ENCODE results near the gene GRID1. TPM values are rescaled to one million over a fixed set of nuclear protein-coding genes. Genes with fewer than 3 reads are reported as not detected.

GRID1 gene
- total and polyA plus RNA-seq, 7 experiments from 2014 or later: not detected

DNA sequence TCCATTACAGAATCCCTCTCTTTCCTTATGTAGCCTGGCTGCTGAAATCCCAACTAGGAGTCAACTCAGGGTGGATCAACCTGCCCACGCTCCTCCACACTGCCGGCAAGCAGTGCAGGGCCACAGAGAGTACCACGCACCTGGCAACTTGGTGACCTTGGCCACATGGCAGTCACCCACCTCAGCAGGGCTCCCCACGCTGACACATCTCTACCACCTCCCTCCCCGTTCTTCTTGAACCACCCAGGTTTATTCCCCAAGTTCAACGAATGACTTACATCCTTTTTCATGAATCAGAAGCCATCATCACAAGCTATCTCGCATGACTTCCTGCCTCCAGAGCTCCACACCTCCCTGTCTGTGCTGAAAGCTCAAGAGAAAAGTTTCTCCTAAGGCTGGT, 153.4 kb downstream of the GRID1 start:
- H3K9me3 Mint-ChIP-seq: no peaks in the 10 kb centered on the region
- H3K27ac ChIP-seq (ENCODE audit: low read depth, low read length): no peak overlapping the region
- ATAC-seq: no peak
- peaks cover 0 to 19% (median 6%) of the 10 kb centered on the region in 5 donors for H3K27me3 Mint-ChIP-seq
- H3K9me3 ChIP-seq (ENCODE audit: control insufficient read depth in 2 of 3, low read length in 3 of 3): no peaks in the 10 kb centered on the region
- no peaks in the 10 kb centered on the region for H3K27me3 ChIP-seq (ENCODE audit: control insufficient read depth in 2 of 2, insufficient read depth in 2 of 2, low read length in 2 of 2)
- CTCF ChIA-PET: no interaction called here
- no peaks in the 10 kb centered on the region for H3K4me1 ChIP-seq (ENCODE audit: control insufficient read depth in 2 of 2, insufficient read depth in 2 of 2, low read length in 2 of 2)
- H3K36me3 Mint-ChIP-seq: no peaks in the 10 kb centered on the region
- H3K36me3 ChIP-seq (ENCODE audit: control insufficient read depth in 2 of 3, insufficient read depth in 3 of 3, low read length in 3 of 3): no peaks in the 10 kb centered on the region
- POLR2A ChIA-PET: no interaction called here
- H3K4me3 Mint-ChIP-seq: no peak overlapping the region
- no peak for DNase-seq
- no peak overlapping the region for H3K4me3 ChIP-seq (ENCODE audit: low read length)
- no peaks in the 10 kb centered on the region for H3K4me1 Mint-ChIP-seq
- intact Hi-C loops (cut with micrococcal nuclease): no loop called here
- no peak overlapping the region for H3K27ac Mint-ChIP-seq

DNA sequence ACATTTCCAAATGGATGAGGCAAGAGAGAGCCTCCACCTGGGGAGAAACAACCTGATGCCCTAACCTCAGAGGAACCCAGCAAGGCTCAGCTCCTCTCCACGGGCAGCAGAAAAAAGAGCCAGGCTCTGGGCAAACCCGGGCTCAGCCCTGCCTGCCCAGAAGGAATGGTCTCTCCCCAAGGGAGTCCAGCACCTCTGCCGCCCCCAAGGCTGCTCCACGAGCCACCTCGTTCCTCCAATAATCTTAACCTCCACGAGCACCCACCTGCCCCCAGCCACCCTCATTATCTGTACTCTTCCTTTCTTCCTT, 154.2 kb downstream of the GRID1 start:
- intact Hi-C loops (cut with micrococcal nuclease): no loop called here
- Histone ChIP-seq H3K27ac (ENCODE audit: low read depth, low read length) (no peak overlapping the region), H3K27me3 (ENCODE audit: control insufficient read depth in 2 of 2, insufficient read depth in 2 of 2, low read length in 2 of 2) (no peaks in the 10 kb centered on the region), H3K4me3 (ENCODE audit: low read length) (no peak overlapping the region), H3K4me1 (ENCODE audit: control insufficient read depth in 2 of 2, insufficient read depth in 2 of 2, low read length in 2 of 2) (no peaks in the 10 kb centered on the region), H3K9me3 (ENCODE audit: control insufficient read depth in 2 of 3, low read length in 3 of 3) (no peaks in the 10 kb centered on the region), H3K36me3 (ENCODE audit: control insufficient read depth in 2 of 3, insufficient read depth in 3 of 3, low read length in 3 of 3) (no peaks in the 10 kb centered on the region)
- H3K36me3 Mint-ChIP-seq: no peaks in the 10 kb centered on the region
- peaks cover 0 to 19% (median 6%) of the 10 kb centered on the region in 5 donors for H3K27me3 Mint-ChIP-seq
- no peaks in the 10 kb centered on the region for H3K4me1 Mint-ChIP-seq
- CTCF ChIA-PET: no interaction called here
- no peaks in the 10 kb centered on the region for H3K9me3 Mint-ChIP-seq
- no peak overlapping the region for H3K27ac Mint-ChIP-seq
- ATAC-seq (no peak), DNase-seq (no peak)
- POLR2A ChIA-PET: no interaction called here
- no peak overlapping the region for H3K4me3 Mint-ChIP-seq

DNA sequence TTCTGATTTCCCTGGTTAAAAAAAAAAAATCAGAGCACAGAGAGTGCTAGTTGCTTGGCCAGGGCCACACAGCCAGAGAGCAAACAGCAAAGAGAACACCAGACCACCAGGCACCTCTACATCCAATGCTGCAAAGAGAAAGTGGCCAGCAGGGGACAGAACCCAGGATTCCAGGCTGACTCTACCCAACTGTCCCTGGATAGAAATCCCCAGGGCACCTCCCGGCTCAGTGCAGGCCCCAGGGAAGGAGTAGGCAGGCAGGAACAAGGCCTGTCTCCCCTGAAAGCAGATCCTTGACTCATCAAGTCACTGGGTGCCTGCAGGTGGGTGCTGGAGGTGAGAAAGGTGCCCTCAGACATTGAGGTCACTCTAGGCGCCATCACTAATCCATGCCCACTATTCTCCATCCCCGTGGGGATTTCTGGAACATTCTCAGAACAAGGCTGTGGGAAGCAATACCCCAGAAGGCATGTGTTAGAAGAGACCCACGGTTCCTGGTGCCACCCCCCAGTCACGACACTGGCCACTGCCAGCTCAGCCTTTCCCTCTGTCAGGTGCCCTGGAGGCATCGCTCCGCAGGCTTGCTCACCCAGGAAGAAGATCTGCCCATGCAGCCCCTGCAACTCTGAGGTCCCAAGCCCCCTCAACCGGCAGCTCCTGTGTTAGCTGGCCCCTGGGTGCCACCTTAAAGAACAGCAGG, 154.8 kb downstream of the GRID1 start:
- no peaks in the 10 kb centered on the region for H3K36me3 ChIP-seq (ENCODE audit: control insufficient read depth in 2 of 3, insufficient read depth in 3 of 3, low read length in 3 of 3)
- Mint-ChIP-seq H3K27me3 (peaks cover 0 to 19% (median 6%) of the 10 kb centered on the region in 5 donors), H3K36me3 (no peaks in the 10 kb centered on the region), H3K9me3 (no peaks in the 10 kb centered on the region), H3K27ac (no peak overlapping the region), H3K4me1 (no peaks in the 10 kb centered on the region), H3K4me3 (no peak overlapping the region)
- DNase-seq: no peak
- ChIA-PET POLR2A (no interaction called here), CTCF (no interaction called here)
- no peaks in the 10 kb centered on the region for H3K9me3 ChIP-seq (ENCODE audit: control insufficient read depth in 2 of 3, low read length in 3 of 3)
- no peak overlapping the region for H3K27ac ChIP-seq (ENCODE audit: low read depth, low read length)
- no peak overlapping the region for H3K4me3 ChIP-seq (ENCODE audit: low read length)
- H3K4me1 ChIP-seq (ENCODE audit: control insufficient read depth in 2 of 2, insufficient read depth in 2 of 2, low read length in 2 of 2): no peaks in the 10 kb centered on the region
- H3K27me3 ChIP-seq (ENCODE audit: control insufficient read depth in 2 of 2, insufficient read depth in 2 of 2, low read length in 2 of 2): no peaks in the 10 kb centered on the region
- ATAC-seq: no peak
- intact Hi-C loops (cut with micrococcal nuclease): no loop called here

DNA sequence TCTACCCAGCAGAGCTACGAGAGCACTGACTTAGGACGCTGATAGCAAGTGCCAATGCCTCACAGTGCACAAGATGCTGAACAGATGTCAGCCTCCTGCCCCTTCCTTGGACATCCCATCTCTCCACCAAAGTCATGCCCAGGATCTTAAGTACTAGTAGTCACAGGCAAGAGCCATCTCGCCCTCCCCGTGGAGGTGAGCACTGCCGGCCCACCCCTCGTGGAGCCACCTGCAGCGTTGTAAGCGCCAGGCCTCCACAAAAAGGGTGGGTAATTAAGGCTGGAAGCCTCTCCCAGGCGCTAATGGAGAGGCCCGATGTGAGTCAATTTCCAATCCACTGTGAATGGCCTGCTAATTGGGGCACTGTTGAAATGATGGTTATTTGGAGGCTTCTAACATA, 156.2 kb downstream of the GRID1 start:
- H3K27ac Mint-ChIP-seq: no peak overlapping the region
- H3K27me3 Mint-ChIP-seq: peaks cover 0 to 24% (median 4%) of the 10 kb centered on the region in 5 donors
- DNase-seq: no peak

DNA sequence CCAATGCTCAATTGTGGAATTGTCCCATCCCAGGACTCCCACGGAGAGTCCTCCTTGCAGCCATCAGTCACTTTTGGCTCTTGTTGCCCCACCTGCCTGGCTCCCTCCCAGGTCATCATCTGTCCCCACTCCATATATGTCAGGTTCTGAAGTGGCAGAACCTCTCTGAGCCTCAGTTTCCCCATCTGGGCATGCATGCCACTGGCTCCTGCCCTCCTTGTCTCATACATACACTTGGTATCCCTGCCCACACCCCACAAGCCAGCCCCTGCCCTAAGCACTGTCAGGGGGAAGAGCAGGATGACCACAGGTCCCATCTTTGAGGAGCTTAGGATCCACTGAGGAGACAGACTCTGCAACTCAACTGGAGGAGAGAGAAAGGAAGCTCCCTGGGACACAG, 156.9 kb downstream of the GRID1 start:
- H3K27me3 ChIP-seq (ENCODE audit: control insufficient read depth in 2 of 2, insufficient read depth in 2 of 2, low read length in 2 of 2): no peaks in the 10 kb centered on the region
- ChIA-PET CTCF (no interaction called here), POLR2A (no interaction called here)
- no peak overlapping the region for H3K27ac ChIP-seq (ENCODE audit: low read depth, low read length)
- Mint-ChIP-seq H3K4me1 (no peaks in the 10 kb centered on the region), H3K4me3 (no peak overlapping the region), H3K27ac (no peak overlapping the region), H3K27me3 (peaks cover 0 to 24% (median 4%) of the 10 kb centered on the region in 5 donors), H3K36me3 (no peaks in the 10 kb centered on the region), H3K9me3 (peaks cover 0 to 2% (median 0%) of the 10 kb centered on the region in 11 donors)
- no peaks in the 10 kb centered on the region for H3K4me1 ChIP-seq (ENCODE audit: control insufficient read depth in 2 of 2, insufficient read depth in 2 of 2, low read length in 2 of 2)
- no peaks in the 10 kb centered on the region for H3K9me3 ChIP-seq (ENCODE audit: control insufficient read depth in 2 of 3, low read length in 3 of 3)
- no peaks in the 10 kb centered on the region for H3K36me3 ChIP-seq (ENCODE audit: control insufficient read depth in 2 of 3, insufficient read depth in 3 of 3, low read length in 3 of 3)
- DNase-seq (no peak), ATAC-seq (no peak)
- H3K4me3 ChIP-seq (ENCODE audit: low read length): no peak overlapping the region
- intact Hi-C loops (cut with micrococcal nuclease): no loop called here

More for the DNA sequence above, 156.2 kb downstream of the GRID1 start:
- CTCF ChIA-PET: no interaction called here
- ATAC-seq: no peak
- Histone ChIP-seq H3K9me3 (ENCODE audit: control insufficient read depth in 2 of 3, low read length in 3 of 3) (no peaks in the 10 kb centered on the region), H3K4me3 (ENCODE audit: low read length) (no peak overlapping the region), H3K36me3 (ENCODE audit: control insufficient read depth in 2 of 3, insufficient read depth in 3 of 3, low read length in 3 of 3) (no peaks in the 10 kb centered on the region), H3K27ac (ENCODE audit: low read depth, low read length) (no peak overlapping the region), H3K27me3 (ENCODE audit: control insufficient read depth in 2 of 2, insufficient read depth in 2 of 2, low read length in 2 of 2) (no peaks in the 10 kb centered on the region), H3K4me1 (ENCODE audit: control insufficient read depth in 2 of 2, insufficient read depth in 2 of 2, low read length in 2 of 2) (no peaks in the 10 kb centered on the region)
- POLR2A ChIA-PET: no interaction called here
- no peaks in the 10 kb centered on the region for H3K36me3 Mint-ChIP-seq
- peaks cover 0 to 2% (median 0%) of the 10 kb centered on the region in 11 donors for H3K9me3 Mint-ChIP-seq
- H3K4me1 Mint-ChIP-seq: no peaks in the 10 kb centered on the region
- intact Hi-C loops (cut with micrococcal nuclease): no loop called here
- H3K4me3 Mint-ChIP-seq: no peak overlapping the region

DNA sequence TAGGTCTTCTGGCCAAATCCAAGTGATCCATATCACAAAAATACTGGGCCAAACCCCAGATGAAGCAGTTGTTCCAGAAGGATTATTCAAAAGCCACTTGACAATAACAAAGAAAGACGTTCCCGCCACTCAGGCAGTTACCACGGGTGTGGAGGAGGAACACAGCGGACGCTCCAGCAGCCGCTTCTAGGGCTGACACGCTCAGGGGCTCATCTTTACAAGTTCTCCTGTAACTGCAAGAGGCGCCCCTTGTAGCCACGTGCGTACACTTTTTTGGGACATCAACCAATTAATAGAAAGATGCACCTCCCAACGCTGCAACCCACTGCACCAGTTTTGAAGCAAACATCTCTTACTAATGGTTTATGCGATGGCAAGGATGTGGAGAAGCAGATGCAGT, 159.4 kb downstream of the GRID1 start:
- POLR2A ChIA-PET: no interaction called here
- CTCF ChIA-PET: no interaction called here
- H3K27ac ChIP-seq (ENCODE audit: low read depth, low read length): no peak overlapping the region
- H3K9me3 ChIP-seq (ENCODE audit: control insufficient read depth in 2 of 3, low read length in 3 of 3): no peaks in the 10 kb centered on the region
- no peaks in the 10 kb centered on the region for H3K36me3 Mint-ChIP-seq
- no peaks in the 10 kb centered on the region for H3K4me1 ChIP-seq (ENCODE audit: control insufficient read depth in 2 of 2, insufficient read depth in 2 of 2, low read length in 2 of 2)
- H3K27me3 ChIP-seq (ENCODE audit: control insufficient read depth in 2 of 2, insufficient read depth in 2 of 2, low read length in 2 of 2): no peaks in the 10 kb centered on the region
- ATAC-seq (no peak), DNase-seq (no peak)
- peaks cover 0 to 27% (median 6%) of the 10 kb centered on the region in 5 donors for H3K27me3 Mint-ChIP-seq
- no peak overlapping the region for H3K27ac Mint-ChIP-seq
- H3K36me3 ChIP-seq (ENCODE audit: control insufficient read depth in 2 of 3, insufficient read depth in 3 of 3, low read length in 3 of 3): no peaks in the 10 kb centered on the region
- H3K4me3 Mint-ChIP-seq: no peak overlapping the region
- no peak overlapping the region for H3K4me3 ChIP-seq (ENCODE audit: low read length)
- intact Hi-C loops (cut with micrococcal nuclease): no loop called here
- no peaks in the 10 kb centered on the region for H3K4me1 Mint-ChIP-seq
- peaks cover 0 to 2% (median 0%) of the 10 kb centered on the region in 11 donors for H3K9me3 Mint-ChIP-seq

DNA sequence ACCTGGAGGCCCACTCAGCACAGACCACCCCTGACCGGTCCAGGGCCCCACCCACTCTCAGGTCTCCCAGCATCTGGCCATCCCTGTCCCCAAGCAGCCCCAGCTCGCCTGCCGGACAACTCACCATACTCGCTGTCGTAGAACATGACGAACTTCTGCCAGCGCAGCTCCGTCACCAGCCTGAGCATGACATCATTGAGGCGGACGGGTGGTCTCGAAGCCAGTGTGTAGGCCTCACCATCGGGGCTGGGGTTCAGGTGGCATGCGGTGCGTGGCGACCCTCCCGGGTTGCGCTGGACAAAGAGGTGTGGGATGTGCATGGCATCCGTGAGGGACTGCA, 160.4 kb downstream of the GRID1 start:
- DNase-seq (no peak), ATAC-seq (no peak)
- ChIA-PET POLR2A (no interaction called here), CTCF (no interaction called here)
- H3K36me3 Mint-ChIP-seq: no peaks in the 10 kb centered on the region
- H3K4me3 ChIP-seq (ENCODE audit: low read length): no peak overlapping the region
- H3K27me3 ChIP-seq (ENCODE audit: control insufficient read depth in 2 of 2, insufficient read depth in 2 of 2, low read length in 2 of 2): no peaks in the 10 kb centered on the region
- no peaks in the 10 kb centered on the region for H3K4me1 Mint-ChIP-seq
- H3K4me3 Mint-ChIP-seq: no peak overlapping the region
- peaks cover 0 to 27% (median 6%) of the 10 kb centered on the region in 5 donors for H3K27me3 Mint-ChIP-seq
- no peak overlapping the region for H3K27ac Mint-ChIP-seq
- no peak overlapping the region for H3K27ac ChIP-seq (ENCODE audit: low read depth, low read length)
- H3K4me1 ChIP-seq (ENCODE audit: control insufficient read depth in 2 of 2, insufficient read depth in 2 of 2, low read length in 2 of 2): no peaks in the 10 kb centered on the region
- no peaks in the 10 kb centered on the region for H3K36me3 ChIP-seq (ENCODE audit: control insufficient read depth in 2 of 3, insufficient read depth in 3 of 3, low read length in 3 of 3)
- intact Hi-C loops (cut with micrococcal nuclease): no loop called here
- no peaks in the 10 kb centered on the region for H3K9me3 ChIP-seq (ENCODE audit: control insufficient read depth in 2 of 3, low read length in 3 of 3)
- peaks cover 0 to 2% (median 0%) of the 10 kb centered on the region in 11 donors for H3K9me3 Mint-ChIP-seq
